ENCODE measurements around the gene RSPH1.

The RSPH1 gene

GRCh38 chr21:42518215-42518614, 22.2 kb upstream of the RSPH1 start:
- peak; percentile 87 for DNase-seq
- in situ Hi-C loops (cut with HindIII; ENCODE audit: low pct_ligation_motif_present, low pct_unique_long_range_greater_than_20kb, low sequenced_read_pairs): no loop called here

- DNase-seq: peak; percentile 31
- in situ Hi-C loops (cut with HindIII; ENCODE audit: low pct_ligation_motif_present, low pct_unique_long_range_greater_than_20kb, low sequenced_read_pairs): no loop called here
Measured at GRCh38 chr21:42515708-42516502, 19.9 kb upstream of the RSPH1 start.

- DNase-seq: no peak
- in situ Hi-C loops (cut with HindIII; ENCODE audit: low pct_ligation_motif_present, low pct_unique_long_range_greater_than_20kb, low sequenced_read_pairs): no loop called here
Measured at GRCh38 chr21:42514883-42515228, 18.8 kb upstream of the RSPH1 start.

GRCh38 chr21:42513985-42514882, 18.2 kb upstream of the RSPH1 start:
- in situ Hi-C loops (cut with HindIII; ENCODE audit: low pct_ligation_motif_present, low pct_unique_long_range_greater_than_20kb, low sequenced_read_pairs): no loop called here
- DNase-seq: peak; percentile 24

GRCh38 chr21:42513151-42513984, 17.3 kb upstream of the RSPH1 start, which contains the start of gene SLC37A1:
Gene SLC37A1, plus strand, starts transcription at chr21:42513852. Its CDS starts 4,603 bp downstream, at chr21:42518455.
- in situ Hi-C loops (cut with HindIII; ENCODE audit: low pct_ligation_motif_present, low pct_unique_long_range_greater_than_20kb, low sequenced_read_pairs): no loop called here
- DNase-seq: peak; percentile 24

- DNase-seq: no peak
- in situ Hi-C loops (cut with HindIII; ENCODE audit: low pct_ligation_motif_present, low pct_unique_long_range_greater_than_20kb, low sequenced_read_pairs): no loop called here
Measured at GRCh38 chr21:42512346-42513034, 16.5 kb upstream of the RSPH1 start.

GRCh38 chr21:42509244-42509643, 13.2 kb upstream of the RSPH1 start:
- in situ Hi-C loops (cut with HindIII; ENCODE audit: low pct_ligation_motif_present, low pct_unique_long_range_greater_than_20kb, low sequenced_read_pairs): no loop called here
- DNase-seq: no peak

- in situ Hi-C loops (cut with HindIII; ENCODE audit: low pct_ligation_motif_present, low pct_unique_long_range_greater_than_20kb, low sequenced_read_pairs): no loop called here
- DNase-seq: no peak
Measured at GRCh38 chr21:42508371-42508770, 12.3 kb upstream of the RSPH1 start.

- in situ Hi-C loops (cut with HindIII; ENCODE audit: low pct_ligation_motif_present, low pct_unique_long_range_greater_than_20kb, low sequenced_read_pairs): no loop called here
- DNase-seq: no peak
Measured at GRCh38 chr21:42507418-42507817, 11.4 kb upstream of the RSPH1 start.

- in situ Hi-C loops (cut with HindIII; ENCODE audit: low pct_ligation_motif_present, low pct_unique_long_range_greater_than_20kb, low sequenced_read_pairs): no loop called here
- no peak for DNase-seq
Measured at GRCh38 chr21:42505090-42505726, 9.2 kb upstream of the RSPH1 start.

GRCh38 chr21:42503711-42504110, 7.7 kb upstream of the RSPH1 start:
- in situ Hi-C loops (cut with HindIII; ENCODE audit: low pct_ligation_motif_present, low pct_unique_long_range_greater_than_20kb, low sequenced_read_pairs): no loop called here
- no peak for DNase-seq

- in situ Hi-C loops (cut with HindIII; ENCODE audit: low pct_ligation_motif_present, low pct_unique_long_range_greater_than_20kb, low sequenced_read_pairs): no loop called here
- DNase-seq: no peak
Measured at GRCh38 chr21:42500736-42501135, 4.7 kb upstream of the RSPH1 start.

GRCh38 chr21:42500225-42500624, 4.2 kb upstream of the RSPH1 start:
- in situ Hi-C loops (cut with HindIII; ENCODE audit: low pct_ligation_motif_present, low pct_unique_long_range_greater_than_20kb, low sequenced_read_pairs): no loop called here
- no peak for DNase-seq

- in situ Hi-C loops (cut with HindIII; ENCODE audit: low pct_ligation_motif_present, low pct_unique_long_range_greater_than_20kb, low sequenced_read_pairs): no loop called here
- no peak for DNase-seq
Measured at GRCh38 chr21:42499444-42500112, 3.6 kb upstream of the RSPH1 start.

GRCh38 chr21:42498012-42498411, 2.0 kb upstream of the RSPH1 start:
- in situ Hi-C loops (cut with HindIII; ENCODE audit: low pct_ligation_motif_present, low pct_unique_long_range_greater_than_20kb, low sequenced_read_pairs): no loop called here
- no peak for DNase-seq

- in situ Hi-C loops (cut with HindIII; ENCODE audit: low pct_ligation_motif_present, low pct_unique_long_range_greater_than_20kb, low sequenced_read_pairs): no loop called here
- peak; percentile 18 for DNase-seq
Measured at GRCh38 chr21:42496839-42497202, 797 bp upstream of the RSPH1 start.

- in situ Hi-C loops (cut with HindIII; ENCODE audit: low pct_ligation_motif_present, low pct_unique_long_range_greater_than_20kb, low sequenced_read_pairs): no loop called here
- DNase-seq: peak; percentile 7
Measured at GRCh38 chr21:42495765-42496119, 282 bp downstream of the RSPH1 start.

GRCh38 chr21:42495027-42495426, 997 bp downstream of the RSPH1 start:
- in situ Hi-C loops (cut with HindIII; ENCODE audit: low pct_ligation_motif_present, low pct_unique_long_range_greater_than_20kb, low sequenced_read_pairs): no loop called here
- no peak for DNase-seq

Measured in ACHN (cell line).